Lung (tissue), 12 donors: Measurements from ENCODE around the gene WNK1. TPM values are rescaled to one million over a fixed set of nuclear protein-coding genes. Genes with fewer than 3 reads are reported as not detected.

Source experiments
- ATAC-seq: fragments of 200-7000 bp; cut with Tn5 transposase; one replicate; pipeline ENCODE4 v1.9.1; 2020; ENCODE audit warnings: moderate number of reproducible peaks; ENCODE audit not compliant: insufficient read depth, low FRiP score
- DNase-seq, 3 donors: peaks; one replicate each; pipeline ENCODE4 v3.0.0-alpha.2; 2013 to 2017
- H3K27ac ChIP-seq, 2 donors: one replicate each; pipeline ENCODE4 v1.5.1; 2013; ENCODE audit warnings: mild to moderate bottlenecking in 2 of 2, moderate library complexity in 2 of 2, control low read depth in 1 of 2, inconsistent platforms in 1 of 2, low read depth in 1 of 2, low read length in 1 of 2
- H3K27me3 ChIP-seq, 3 donors: one replicate each; pipeline ENCODE4 v1.5.1; 2013; ENCODE audit warnings: low read length in 2 of 3; ENCODE audit not compliant: control insufficient read depth in 3 of 3, insufficient read depth in 3 of 3
- H3K36me3 ChIP-seq, 4 donors: one replicate each; pipeline ENCODE4 v1.5.1; 2013; ENCODE audit warnings: low read length in 4 of 4, mild to moderate bottlenecking in 1 of 4, moderate library complexity in 1 of 4; ENCODE audit not compliant: control insufficient read depth in 4 of 4, insufficient read depth in 4 of 4
- H3K4me1 ChIP-seq, 5 donors: one replicate each; pipeline ENCODE4 v1.5.1; 2013; ENCODE audit warnings: low read length in 5 of 5, mild to moderate bottlenecking in 2 of 5, moderate library complexity in 1 of 5; ENCODE audit not compliant: control insufficient read depth in 5 of 5, insufficient read depth in 5 of 5
- H3K4me3 ChIP-seq: one replicate; pipeline ENCODE4 v1.5.1; 2013; ENCODE audit warnings: mild to moderate bottlenecking, control low read depth, moderate library complexity
- H3K9ac ChIP-seq, 2 donors: one replicate each; pipeline ENCODE4 v1.5.1; 2013; ENCODE audit warnings: low read length in 2 of 2, control low read depth in 1 of 2; ENCODE audit not compliant: insufficient read depth in 1 of 2
- H3K9me3 ChIP-seq, 4 donors: one replicate each; pipeline ENCODE4 v1.5.1; 2013; ENCODE audit warnings: low read length in 3 of 4, mild to moderate bottlenecking in 1 of 4, moderate library complexity in 1 of 4; ENCODE audit not compliant: control insufficient read depth in 4 of 4, insufficient read depth in 3 of 4
- CTCF ChIP-seq: IDR thresholded peaks from 2 replicates; pipeline ENCODE4 v1.5.1; 2012; ENCODE audit warnings: mild to moderate bottlenecking; ENCODE audit errors: control extremely low read depth, extremely low read depth
- WGBS, 2 donors: extraction: QIAGEN DNeasy Blood & Tissue Kit; methylation state at CpG; one replicate each; pipeline ENCODE4 v1.1.7; 2013; 5-methylcytosine and 5-hydroxymethylcytosine counted together
- polyA plus RNA-seq, 2 donors: library from polyadenylated mRNA; stranded (reverse); fragments of 200-250 nt; gene quantifications; one replicate each; pipeline ENCODE4 v1.2.1, GENCODE V29; 2013
- total RNA-seq, 2 donors: library from RNA; depleted of rRNA in 1 of 2; stranded (reverse); fragments of >200 nt in 1 of 2; gene quantifications; one replicate each; pipeline ENCODE4 v1.2.1, GENCODE V29; 2014 to 2021
- donor health status: control.
- donor health status: control.
- donor health status: Bipolar disorder and iron deficiency.
- donor health status: healthy.
- donor health status: DM: yes; HTN: yes; CAD: no.

The WNK1 gene
- total and polyA plus RNA-seq, 4 donors, result 23.1 to 269 (median 128) TPM

GRCh38 chr12:943051-943450, 190.7 kb downstream of the WNK1 start:
- no peak overlapping the region for H3K4me3 ChIP-seq
- no peaks in the 10 kb centered on the region for H3K27me3 ChIP-seq
- peaks cover 0 to 4% (median 0%) of the 10 kb centered on the region in 5 donors for H3K4me1 ChIP-seq
- 89 to 94% methylated on average over 6 of the region's 6 CpGs for WGBS, 2 donors
- DNase-seq, result no peak
- ATAC-seq, result no peak
- H3K36me3 ChIP-seq, result peaks cover 0 to 7% (median 2%) of the 10 kb centered on the region in 4 donors
- no peaks in the 10 kb centered on the region for H3K9me3 ChIP-seq
- TF ChIP-seq CTCF, result no peak
- H3K9ac ChIP-seq, result no peak overlapping the region
- H3K27ac ChIP-seq, result peak overlapping the region in 1 of 2 donors; percentile 40

GRCh38 chr12:944211-944610, 191.8 kb downstream of the WNK1 start:
- no peak overlapping the region for H3K27ac ChIP-seq
- H3K9ac ChIP-seq, result no peak overlapping the region
- H3K36me3 ChIP-seq, result peaks cover 0 to 7% (median 2%) of the 10 kb centered on the region in 4 donors
- no peaks in the 10 kb centered on the region for H3K9me3 ChIP-seq
- ATAC-seq, result no peak
- no peaks in the 10 kb centered on the region for H3K27me3 ChIP-seq
- DNase-seq, result no peak
- no peak for TF ChIP-seq CTCF
- H3K4me3 ChIP-seq, result no peak overlapping the region
- WGBS, 2 donors, result 50 to 56% methylated on average over 7 of the region's 7 CpGs
- H3K4me1 ChIP-seq, result peaks cover 0 to 8% (median 2%) of the 10 kb centered on the region in 5 donors

- Histone ChIP-seq H3K36me3 (peaks cover 0 to 3% (median 1%) of the 10 kb centered on the region in 4 donors), H3K27ac (no peak overlapping the region), H3K9me3 (no peaks in the 10 kb centered on the region), H3K4me1 (peaks cover 0 to 8% (median 2%) of the 10 kb centered on the region in 5 donors), H3K4me3 (no peak overlapping the region), H3K27me3 (no peaks in the 10 kb centered on the region), H3K9ac (no peak overlapping the region)
- no peak for TF ChIP-seq CTCF
- DNase-seq (no peak), ATAC-seq (no peak)
These were observed 193.8 kb downstream of the WNK1 start for GRCh38 chr12:946212-946611.

GRCh38 chr12:946631-947030, 194.3 kb downstream of the WNK1 start:
- no peak for DNase-seq
- no peak overlapping the region for H3K4me3 ChIP-seq
- no peak for ATAC-seq
- H3K9me3 ChIP-seq, result no peaks in the 10 kb centered on the region
- H3K27me3 ChIP-seq, result no peaks in the 10 kb centered on the region
- peaks cover 0 to 3% (median 1%) of the 10 kb centered on the region in 4 donors for H3K36me3 ChIP-seq
- H3K27ac ChIP-seq, result no peak overlapping the region
- no peak for TF ChIP-seq CTCF
- 64 to 65% methylated on average over 6 of the region's 6 CpGs for WGBS, 2 donors
- no peak overlapping the region for H3K9ac ChIP-seq
- peaks cover 0 to 8% (median 2%) of the 10 kb centered on the region in 5 donors for H3K4me1 ChIP-seq
